Uterus (tissue), 4 donors: Measurements from ENCODE around the gene EIF1. TPM values are rescaled to one million over a fixed set of nuclear protein-coding genes. Genes with fewer than 3 reads are reported as not detected.

Experiments used
- DNase-seq, 2 donors: peaks; one replicate each; pipeline ENCODE4 v3.0.0-alpha.2; 2019 to 2020
- H3K27ac ChIP-seq, 2 donors: fragments of 200-600 bp; sonication (generic); 1 replicate in 1 of 2; 2 replicates in 1 of 2; pipeline ENCODE4 v1.5.1; 2016 to 2018
- H3K27me3 ChIP-seq, 2 donors: fragments of 200-600 bp; sonication (generic); one replicate each; pipeline ENCODE4 v1.5.1; 2018 to 2019; ENCODE audit warnings: control low read depth in 1 of 2
- H3K36me3 ChIP-seq, 2 donors: fragments of 200-600 bp; sonication (generic); one replicate each; pipeline ENCODE4 v1.5.1; 2019; ENCODE audit warnings: control low read depth in 1 of 2
- H3K4me1 ChIP-seq, 2 donors: fragments of 200-600 bp; sonication (generic); one replicate each; pipeline ENCODE4 v1.5.1; 2018 to 2019; ENCODE audit warnings: control low read depth in 1 of 2
- H3K4me3 ChIP-seq, 2 donors: fragments of 200-600 bp; sonication (generic); 1 replicate in 1 of 2; 2 replicates in 1 of 2; pipeline ENCODE4 v1.5.1; 2018 to 2019; ENCODE audit warnings: mild to moderate bottlenecking in 1 of 2
- H3K9me3 ChIP-seq, 2 donors: fragments of 200-600 bp; sonication (generic); one replicate each; pipeline ENCODE4 v1.5.1; 2019; ENCODE audit warnings: control low read depth in 1 of 2
- POLR2A ChIP-seq, 2 donors: fragments of 450-650 bp; IDR thresholded peaks; one replicate each; pipeline ENCODE4 v1.6.1; 2016; ENCODE audit warnings: antibody characterized with exemption in 2 of 2, mild to moderate bottlenecking in 1 of 2, moderate library complexity in 1 of 2
- intact Hi-C: fragments of 100-400 bp; cut with DNase I; formaldehyde crosslinking; loops from one replicate; pipeline ENCODE4 v1.15.1; 2023; ENCODE audit warnings: low total_unique reads
- total RNA-seq, 4 donors: library from RNA; depleted of rRNA in 3 of 4; stranded (reverse); fragments of >200 nt in 3 of 4; gene quantifications; one replicate each; pipeline versions ENCODE4 v1.1.0 to v1.2.4, GENCODE V29; 2014 to 2023
- TF ChIP-seq, protein P1 (sequence below), 4 experiments: fragments of 200-600 bp in 2 of 4; fragments of 450-650 bp in 2 of 4; sonication (generic) in 2 of 4; IDR thresholded peaks; one replicate each; pipeline ENCODE4 v1.5.1; 2016 to 2019; ENCODE audit warnings: antibody characterized with exemption in 4 of 4, mild to moderate bottlenecking in 2 of 4, moderate library complexity in 1 of 4
- donor health status: DM: yes; HTN: yes; CAD: no.

EIF1 gene
- total RNA-seq, 4 donors from 2014 or later: 83.5 to 796 (median 199) TPM

DNA sequence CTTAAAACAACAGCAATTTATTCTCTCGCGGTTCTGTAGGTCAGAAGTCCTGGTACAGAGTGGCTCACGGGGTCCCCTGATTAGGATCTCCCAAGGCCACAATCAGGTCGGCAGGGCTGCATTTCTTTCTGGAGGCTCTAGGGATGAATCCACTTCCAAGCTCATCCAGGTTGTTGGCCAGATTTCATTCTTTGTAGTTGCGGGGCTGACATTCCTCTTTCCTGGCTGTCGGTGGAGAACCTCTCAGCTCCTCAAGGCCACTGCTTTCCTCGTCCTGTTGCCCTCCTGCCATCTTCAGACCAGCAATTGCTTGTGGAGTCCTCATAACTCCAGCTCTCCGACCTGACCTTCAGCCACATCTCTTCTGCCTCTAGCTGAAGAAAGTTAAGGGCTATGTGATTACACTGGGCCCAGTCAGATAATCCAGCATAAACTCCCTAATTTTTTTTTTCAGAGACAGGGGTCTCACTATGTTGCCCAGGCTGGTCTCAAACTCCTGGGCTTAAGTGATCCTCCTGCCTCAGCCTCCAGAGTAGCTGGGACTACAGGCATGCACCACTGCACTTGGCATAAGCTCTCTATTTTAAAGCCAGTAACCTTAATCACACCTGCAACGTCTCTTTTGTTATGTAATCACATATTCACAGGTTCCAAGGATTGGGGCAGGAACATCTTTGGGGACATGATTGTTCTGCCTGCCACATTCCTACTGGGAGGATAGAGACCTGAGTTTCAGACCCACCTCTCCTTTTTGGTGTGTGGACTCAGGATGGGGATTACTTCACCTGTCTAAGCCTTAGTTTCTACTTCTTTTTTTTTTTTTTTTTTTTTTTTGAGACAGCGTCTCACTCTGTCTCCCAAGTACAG is 19.4 kb downstream of the EIF1 start:
- TF ChIP-seq POLR2A (IDR thresholded peaks at IDR 0.05): no peak
- TF ChIP-seq, protein P1, sequence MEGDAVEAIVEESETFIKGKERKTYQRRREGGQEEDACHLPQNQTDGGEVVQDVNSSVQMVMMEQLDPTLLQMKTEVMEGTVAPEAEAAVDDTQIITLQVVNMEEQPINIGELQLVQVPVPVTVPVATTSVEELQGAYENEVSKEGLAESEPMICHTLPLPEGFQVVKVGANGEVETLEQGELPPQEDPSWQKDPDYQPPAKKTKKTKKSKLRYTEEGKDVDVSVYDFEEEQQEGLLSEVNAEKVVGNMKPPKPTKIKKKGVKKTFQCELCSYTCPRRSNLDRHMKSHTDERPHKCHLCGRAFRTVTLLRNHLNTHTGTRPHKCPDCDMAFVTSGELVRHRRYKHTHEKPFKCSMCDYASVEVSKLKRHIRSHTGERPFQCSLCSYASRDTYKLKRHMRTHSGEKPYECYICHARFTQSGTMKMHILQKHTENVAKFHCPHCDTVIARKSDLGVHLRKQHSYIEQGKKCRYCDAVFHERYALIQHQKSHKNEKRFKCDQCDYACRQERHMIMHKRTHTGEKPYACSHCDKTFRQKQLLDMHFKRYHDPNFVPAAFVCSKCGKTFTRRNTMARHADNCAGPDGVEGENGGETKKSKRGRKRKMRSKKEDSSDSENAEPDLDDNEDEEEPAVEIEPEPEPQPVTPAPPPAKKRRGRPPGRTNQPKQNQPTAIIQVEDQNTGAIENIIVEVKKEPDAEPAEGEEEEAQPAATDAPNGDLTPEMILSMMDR (IDR thresholded peaks at IDR 0.05): no peak
- intact Hi-C loops: no loop called here
- DNase-seq: no peak
- H3K4me3 ChIP-seq: no peak overlapping the region
- no peak overlapping the region for H3K27ac ChIP-seq
- H3K36me3 ChIP-seq: no peaks in the 10 kb centered on the region
- H3K4me1 ChIP-seq: no peaks in the 10 kb centered on the region
- H3K9me3 ChIP-seq: no peaks in the 10 kb centered on the region
- H3K27me3 ChIP-seq: no peaks in the 10 kb centered on the region

DNA sequence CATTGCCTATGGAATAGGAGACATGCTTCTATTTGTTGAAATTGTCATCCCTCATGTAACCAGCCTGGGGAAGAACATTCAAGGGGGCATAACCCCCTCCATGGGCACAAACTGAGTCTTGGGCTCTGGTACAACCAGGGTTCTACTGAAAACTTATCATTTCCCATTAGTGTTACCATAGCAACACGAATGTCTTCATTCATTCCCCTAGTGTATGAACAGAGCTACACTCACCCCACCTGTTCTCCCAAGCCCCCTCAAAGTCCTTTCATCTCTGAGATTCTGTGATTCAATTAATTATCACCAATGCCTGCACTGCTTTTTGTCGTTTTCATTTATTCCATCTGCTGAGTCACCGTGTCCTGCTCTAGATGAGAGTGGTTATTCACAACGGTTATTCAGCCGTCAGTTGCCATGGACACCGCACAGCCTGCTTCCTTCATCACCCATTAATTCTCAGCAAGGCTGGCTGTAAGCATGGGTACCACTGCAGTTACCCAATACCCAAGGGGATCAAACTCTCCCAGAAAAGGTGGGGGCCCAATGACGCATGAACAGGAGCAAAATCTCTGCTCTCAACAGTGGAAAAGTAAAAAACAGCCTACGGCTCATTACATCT is 21.9 kb downstream of the EIF1 start:
- DNase-seq: no peak
- no peak overlapping the region for H3K4me3 ChIP-seq
- H3K27ac ChIP-seq: no peak overlapping the region
- no peak for TF ChIP-seq POLR2A (IDR thresholded peaks at IDR 0.05)
- TF ChIP-seq, protein P1 (IDR thresholded peaks at IDR 0.05): no peak
- H3K27me3 ChIP-seq: no peaks in the 10 kb centered on the region
- no peaks in the 10 kb centered on the region for H3K4me1 ChIP-seq
- no peaks in the 10 kb centered on the region for H3K36me3 ChIP-seq
- H3K9me3 ChIP-seq: no peaks in the 10 kb centered on the region
- intact Hi-C loops: no loop called here

DNA sequence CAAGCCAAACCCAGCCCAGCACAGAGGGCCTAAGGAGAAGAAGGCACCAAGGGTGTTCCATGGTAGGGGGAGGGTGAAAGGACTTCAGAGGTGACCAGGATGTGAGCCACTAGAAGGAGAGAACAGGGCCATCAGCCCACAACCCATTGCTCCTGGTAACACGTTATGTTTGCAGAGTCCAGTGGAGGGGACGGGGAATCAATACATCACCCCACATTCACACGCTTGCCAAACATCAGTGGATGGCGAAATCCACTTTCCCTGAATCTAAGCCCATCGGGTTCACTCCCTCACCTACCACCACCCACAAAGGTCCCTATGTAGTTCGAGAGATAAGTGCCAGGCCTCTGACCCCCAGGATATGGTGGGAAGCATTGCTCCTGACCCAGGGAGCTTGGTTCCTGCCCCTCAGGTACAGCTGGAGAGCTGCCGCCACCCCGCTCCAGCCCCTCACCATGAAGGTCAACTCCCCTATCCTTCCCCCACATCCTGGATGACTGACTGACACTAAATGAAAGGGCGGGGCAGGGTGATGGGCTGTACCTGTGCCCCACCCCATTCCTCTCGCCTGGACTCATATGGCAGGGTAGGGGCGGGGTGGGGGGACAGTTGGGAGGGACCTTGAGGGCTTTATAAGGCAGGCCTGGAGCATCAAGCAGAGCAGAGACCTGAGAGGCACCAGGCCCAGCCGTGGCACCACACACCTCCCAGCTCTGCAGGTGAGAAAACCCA is 23.1 kb downstream of the EIF1 start, which contains the start of gene GAST:
Gene GAST (plus strand): TSS at position 663 of the 732 bp plus-strand sequence. CDS start 3,106 bp downstream, outside the sequence.
- Histone ChIP-seq H3K4me1 (no peaks in the 10 kb centered on the region), H3K9me3 (no peaks in the 10 kb centered on the region), H3K27ac (no peak within 1 kb of the TSS), H3K27me3 (no peaks in the 10 kb centered on the region), H3K36me3 (no peaks in the 10 kb centered on the region), H3K4me3 (no peak within 1 kb of the TSS)
- no peak for TF ChIP-seq POLR2A (IDR thresholded peaks at IDR 0.05)
- TF ChIP-seq, protein P1 (IDR thresholded peaks at IDR 0.05): no peak
- no peak for DNase-seq
- intact Hi-C loops: no loop called here

DNA sequence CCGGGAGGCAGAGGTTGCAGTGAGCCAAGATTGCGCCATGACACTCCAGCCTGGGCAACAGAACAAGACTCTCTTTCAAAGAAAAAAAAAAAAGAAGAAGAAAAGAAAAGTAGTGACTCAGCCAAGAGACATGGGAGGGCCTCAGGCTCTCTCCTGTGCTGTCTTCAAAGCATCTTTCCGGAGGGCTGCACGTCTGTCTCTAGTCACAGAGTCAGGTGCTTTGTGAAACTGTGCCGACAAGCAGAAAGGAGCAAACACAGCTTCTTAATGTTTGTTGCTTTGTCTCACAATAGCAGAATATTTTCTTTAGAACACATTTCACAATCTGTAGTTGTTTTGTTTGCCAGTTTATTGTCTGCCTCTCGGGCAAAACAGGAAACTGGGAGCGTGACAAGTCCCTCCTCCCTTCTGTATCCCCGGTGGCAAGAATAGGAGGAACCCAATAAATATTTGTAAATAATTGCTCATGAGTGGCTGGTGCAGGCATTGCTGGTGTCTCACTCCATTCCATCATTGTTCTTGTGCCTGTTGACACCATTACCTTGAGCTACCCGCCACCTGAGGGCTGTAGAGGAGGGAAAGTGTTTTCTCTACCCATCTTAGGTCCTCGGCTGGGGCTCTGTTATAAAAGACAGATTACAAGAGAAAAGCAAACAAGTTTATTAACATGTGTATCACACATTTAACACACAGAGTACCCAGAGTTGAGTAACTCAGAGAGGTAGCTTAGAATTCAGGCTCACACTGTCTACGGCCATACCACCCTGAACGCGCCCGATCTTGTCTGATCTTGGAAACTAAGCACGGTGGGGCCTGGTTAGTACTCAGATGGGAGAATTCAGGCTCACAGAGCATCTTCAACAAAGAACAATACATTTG is 29.0 kb downstream of the EIF1 start:
- intact Hi-C loops: no loop called here
- H3K27me3 ChIP-seq: no peaks in the 10 kb centered on the region
- TF ChIP-seq, protein P1 (IDR thresholded peaks at IDR 0.05): no peak
- TF ChIP-seq POLR2A (IDR thresholded peaks at IDR 0.05): no peak
- H3K4me3 ChIP-seq: no peak overlapping the region
- DNase-seq: no peak
- H3K4me1 ChIP-seq: no peaks in the 10 kb centered on the region
- H3K36me3 ChIP-seq: no peaks in the 10 kb centered on the region
- H3K9me3 ChIP-seq: no peaks in the 10 kb centered on the region
- H3K27ac ChIP-seq: peak overlapping the region in 1 of 2 donors; percentile 7
